GM21390 (cell line): Measurements from ENCODE around the gene MAP3K14.

Experiments
- ATAC-seq: cut with Tn5 transposase; IDR thresholded peaks from one replicate; pipeline ENCODE4 v1.9.1; 2021; ENCODE audit not compliant: unreplicated experiment

Gene MAP3K14

GRCh38 chr17:45339646-45340605, 23.1 kb upstream of the MAP3K14 start:
- ATAC-seq, result no peak

- no peak for ATAC-seq
These were observed 22.2 kb upstream of the MAP3K14 start for GRCh38 chr17:45338996-45339535.

- no peak for ATAC-seq
These were observed 21.4 kb upstream of the MAP3K14 start for GRCh38 chr17:45338023-45338781.

- no peak for ATAC-seq
These were observed 19.8 kb upstream of the MAP3K14 start for GRCh38 chr17:45336390-45337182.

- no peak for ATAC-seq
These were observed 18.9 kb upstream of the MAP3K14 start for GRCh38 chr17:45335721-45336120.

- ATAC-seq, result no peak
These were observed 18.2 kb upstream of the MAP3K14 start for GRCh38 chr17:45334701-45335677.

GRCh38 chr17:45334231-45334630, 17.4 kb upstream of the MAP3K14 start:
- ATAC-seq, result no peak

- no peak for ATAC-seq
These were observed 16.9 kb upstream of the MAP3K14 start for GRCh38 chr17:45333702-45334092.

- no peak for ATAC-seq
These were observed 16.3 kb upstream of the MAP3K14 start for GRCh38 chr17:45332989-45333701.

GRCh38 chr17:45332505-45332904, 15.7 kb upstream of the MAP3K14 start:
- no peak for ATAC-seq

- ATAC-seq, result no peak
These were observed 9.8 kb upstream of the MAP3K14 start for GRCh38 chr17:45326626-45327025.

- no peak for ATAC-seq
These were observed 9.0 kb upstream of the MAP3K14 start for GRCh38 chr17:45325810-45326209.

- no peak for ATAC-seq
These were observed 7.5 kb upstream of the MAP3K14 start for GRCh38 chr17:45324336-45324735.

- no peak for ATAC-seq
These were observed 5.3 kb upstream of the MAP3K14 start for GRCh38 chr17:45322168-45322567.

GRCh38 chr17:45320931-45321461, 4.2 kb upstream of the MAP3K14 start:
- no peak for ATAC-seq

- no peak for ATAC-seq
These were observed 3.6 kb upstream of the MAP3K14 start for GRCh38 chr17:45320349-45320930.

GRCh38 chr17:45319239-45319703, 2.5 kb upstream of the MAP3K14 start:
- no peak for ATAC-seq

- ATAC-seq, result no peak
These were observed 1.9 kb upstream of the MAP3K14 start for GRCh38 chr17:45318561-45319230.
